Lung (tissue), 12 donors: ENCODE results near the gene SH3PXD2A. TPM values are rescaled to one million over a fixed set of nuclear protein-coding genes. Genes with fewer than 3 reads are reported as not detected.

Experiments
- ATAC-seq: fragments of 200-7000 bp; cut with Tn5 transposase; one replicate; pipeline ENCODE4 v1.9.1; 2020; ENCODE audit warnings: moderate number of reproducible peaks; ENCODE audit not compliant: insufficient read depth, low FRiP score
- DNase-seq, 3 donors: peaks; one replicate each; pipeline ENCODE4 v3.0.0-alpha.2; 2013 to 2017
- H3K27ac ChIP-seq, 2 donors: one replicate each; pipeline ENCODE4 v1.5.1; 2013; ENCODE audit warnings: mild to moderate bottlenecking in 2 of 2, moderate library complexity in 2 of 2, control low read depth in 1 of 2, inconsistent platforms in 1 of 2, low read depth in 1 of 2, low read length in 1 of 2
- H3K27me3 ChIP-seq, 3 donors: one replicate each; pipeline ENCODE4 v1.5.1; 2013; ENCODE audit warnings: low read length in 2 of 3; ENCODE audit not compliant: control insufficient read depth in 3 of 3, insufficient read depth in 3 of 3
- H3K36me3 ChIP-seq, 4 donors: one replicate each; pipeline ENCODE4 v1.5.1; 2013; ENCODE audit warnings: low read length in 4 of 4, mild to moderate bottlenecking in 1 of 4, moderate library complexity in 1 of 4; ENCODE audit not compliant: control insufficient read depth in 4 of 4, insufficient read depth in 4 of 4
- H3K4me1 ChIP-seq, 5 donors: one replicate each; pipeline ENCODE4 v1.5.1; 2013; ENCODE audit warnings: low read length in 5 of 5, mild to moderate bottlenecking in 2 of 5, moderate library complexity in 1 of 5; ENCODE audit not compliant: control insufficient read depth in 5 of 5, insufficient read depth in 5 of 5
- H3K4me3 ChIP-seq: one replicate; pipeline ENCODE4 v1.5.1; 2013; ENCODE audit warnings: mild to moderate bottlenecking, control low read depth, moderate library complexity
- H3K9ac ChIP-seq, 2 donors: one replicate each; pipeline ENCODE4 v1.5.1; 2013; ENCODE audit warnings: low read length in 2 of 2, control low read depth in 1 of 2; ENCODE audit not compliant: insufficient read depth in 1 of 2
- H3K9me3 ChIP-seq, 4 donors: one replicate each; pipeline ENCODE4 v1.5.1; 2013; ENCODE audit warnings: low read length in 3 of 4, mild to moderate bottlenecking in 1 of 4, moderate library complexity in 1 of 4; ENCODE audit not compliant: control insufficient read depth in 4 of 4, insufficient read depth in 3 of 4
- CTCF ChIP-seq: IDR thresholded peaks from 2 replicates; pipeline ENCODE4 v1.5.1; 2012; ENCODE audit warnings: mild to moderate bottlenecking; ENCODE audit errors: control extremely low read depth, extremely low read depth
- WGBS, 2 donors: extraction: QIAGEN DNeasy Blood & Tissue Kit; methylation state at CpG; one replicate each; pipeline ENCODE4 v1.1.7; 2013; 5-methylcytosine and 5-hydroxymethylcytosine counted together
- polyA plus RNA-seq, 2 donors: library from polyadenylated mRNA; stranded (reverse); fragments of 200-250 nt; gene quantifications; one replicate each; pipeline ENCODE4 v1.2.1, GENCODE V29; 2013
- total RNA-seq, 2 donors: library from RNA; depleted of rRNA in 1 of 2; stranded (reverse); fragments of >200 nt in 1 of 2; gene quantifications; one replicate each; pipeline ENCODE4 v1.2.1, GENCODE V29; 2014 to 2021
- donor health status: control.
- donor health status: control.
- donor health status: Bipolar disorder and iron deficiency.
- donor health status: healthy.
- donor health status: DM: yes; HTN: yes; CAD: no.

SH3PXD2A gene
- total and polyA plus RNA-seq, 4 donors: 9.9 to 53.2 (median 29.2) TPM

- WGBS, 2 donors: 89 to 95% methylated on average over 4 to 5 of the region's 5 CpGs
- TF ChIP-seq CTCF: no peak
- Histone ChIP-seq H3K4me1 (no peaks in the 10 kb centered on the region), H3K36me3 (peaks cover 0 to 11% (median 0%) of the 10 kb centered on the region in 4 donors), H3K9ac (no peak overlapping the region), H3K27ac (no peak overlapping the region), H3K4me3 (no peak overlapping the region), H3K9me3 (peaks cover 0 to 6% (median 0%) of the 10 kb centered on the region in 4 donors), H3K27me3 (no peaks in the 10 kb centered on the region)
- ATAC-seq: no peak
- DNase-seq: no peak
These were observed 149.3 kb downstream of the SH3PXD2A start for GRCh38 chr10:103706047-103706446.

GRCh38 chr10:103703941-103704919, 151.1 kb downstream of the SH3PXD2A start:
- H3K9me3 ChIP-seq: peaks cover 0 to 6% (median 0%) of the 10 kb centered on the region in 4 donors
- TF ChIP-seq CTCF: no peak
- 78 to 80% methylated on average over 13 of the region's 13 CpGs for WGBS, 2 donors
- H3K27ac ChIP-seq: no peak overlapping the region
- H3K4me1 ChIP-seq: no peaks in the 10 kb centered on the region
- ATAC-seq (no peak), DNase-seq (peak in 1 of 3 donors; percentile 9)
- no peak overlapping the region for H3K4me3 ChIP-seq
- no peaks in the 10 kb centered on the region for H3K27me3 ChIP-seq
- H3K36me3 ChIP-seq: peaks cover 0 to 5% (median 3%) of the 10 kb centered on the region in 4 donors
- no peak overlapping the region for H3K9ac ChIP-seq

GRCh38 chr10:103701380-103702222, 153.8 kb downstream of the SH3PXD2A start:
- Histone ChIP-seq H3K4me3 (no peak overlapping the region), H3K9ac (no peak overlapping the region), H3K36me3 (peaks cover 0 to 5% (median 3%) of the 10 kb centered on the region in 4 donors), H3K27me3 (no peaks in the 10 kb centered on the region), H3K9me3 (peaks cover 0 to 6% (median 0%) of the 10 kb centered on the region in 4 donors), H3K4me1 (peaks cover 0 to 3% (median 0%) of the 10 kb centered on the region in 5 donors), H3K27ac (no peak overlapping the region)
- peak in 2 of 3 donors; percentile 33 to 58 for DNase-seq
- no peak for TF ChIP-seq CTCF
- WGBS, 2 donors: 50 to 82% methylated on average over 1 of the region's 1 CpG
- no peak for ATAC-seq
